ENCODE results near the gene SLC7A4. TPM values are rescaled to one million over a fixed set of nuclear protein-coding genes. Genes with fewer than 3 reads are reported as not detected.
A peak's percentile ranks its signal among the peaks of the same experiment; 100 is the strongest.

Gene SLC7A4
- total and polyA plus RNA-seq, 10 of the 15 experiments (the other 5 are each of a cell fraction or from before 2014, with no cell fraction given) = 0.06 to 0.25 (median 0.14) TPM; not detected in 6

DNA sequence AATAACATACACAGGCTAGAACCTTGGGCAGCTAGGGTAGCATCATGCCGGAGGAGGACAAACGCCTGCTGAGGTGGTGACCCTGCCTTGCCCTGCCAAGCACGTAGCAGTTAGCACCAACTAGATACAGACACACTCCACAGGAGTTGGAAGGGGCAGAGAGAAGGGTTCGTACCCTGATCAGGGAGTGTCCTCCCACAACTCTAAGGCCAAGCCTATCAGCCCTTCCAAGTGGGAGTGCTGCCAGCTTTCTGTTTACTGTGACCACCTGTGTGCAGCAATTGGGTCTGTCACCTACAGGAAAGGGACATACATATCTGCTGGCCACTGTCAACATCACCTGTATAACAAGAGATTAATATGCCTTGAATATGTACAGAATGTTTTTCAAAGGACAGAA lies 28.6 kb downstream of the SLC7A4 start:
- intact Hi-C loops (cut with micrococcal nuclease; ENCODE audit: unreplicated experiment) (no loop called here), in situ Hi-C loops (cut with MboI) (no loop called here)
- Histone ChIP-seq H3K9ac (ENCODE audit: control insufficient read depth, insufficient read depth, low read length) (no peak overlapping the region), H3K36me3 (ENCODE audit: control insufficient read depth in 2 of 2, insufficient read depth in 2 of 2, low read length in 1 of 2) (peaks cover 0 to 4% of the 10 kb centered on the region in 2 experiments; a peak in 1 of 4 replicates), H2AFZ (ENCODE audit: control insufficient read depth, low read depth, low read length) (no peak overlapping the region), H3K27ac (ENCODE audit: control insufficient read depth, insufficient read depth) (no peak overlapping the region), H3K9me3 (replicated peaks; ENCODE audit: control insufficient read depth, insufficient read depth, low read length) (no peaks in the 10 kb centered on the region), H3K4me2 (ENCODE audit: control insufficient read depth, insufficient read depth) (peak overlapping the region; percentile 98), H3K27me3 (replicated peaks in 1 of 2; ENCODE audit: control insufficient read depth in 2 of 2, insufficient read depth in 2 of 2, low read length in 1 of 2) (no peaks in the 10 kb centered on the region), H3K79me2 (ENCODE audit: control insufficient read depth, insufficient read depth, low read length) (peaks cover 21% of the 10 kb centered on the region), H3K4me1 (ENCODE audit: control insufficient read depth, insufficient read depth, low read length) (peaks cover 5% of the 10 kb centered on the region), H4K20me1 (ENCODE audit: control insufficient read depth, insufficient read depth) (no peaks in the 10 kb centered on the region), H3K4me3 (no peak overlapping the region; the same call in 1 of the 2 replicates)
- 98% methylated on average over 4 of the region's 4 CpGs for WGBS (ENCODE audit: insufficient coverage, insufficient replicate concordance, low lambda C conversion rate, missing lambda C conversion rate)
- ChIA-PET POLR2A (no interaction called here), CTCF (interaction anchor here (0.6 to 2.3 kb wide), 3 partner anchors 8 to 118 kb away, joined by 3 to 9 read pairs (median 4); no protein-coding TSS in a partner anchor), RAD21 (ENCODE audit: unreplicated experiment) (interaction anchor here (1.7 kb wide), 1 partner anchor 87 kb away, joined by 3 read pairs; no protein-coding TSS in a partner anchor), SMC1A (ENCODE audit: uncharacterized antibody, unreplicated experiment) (interaction anchor here (1.2 kb wide), 1 partner anchor 11 kb away, joined by 3 read pairs; the partner anchor contains the start of gene P2RX6)
- FAIRE-seq = no peak
- TF ChIP-seq SP1 (IDR thresholded peaks at IDR 0.05; ENCODE audit: low read depth, low read length) (no peak), NBN (IDR thresholded peaks at IDR 0.05) (no peak), STAT1 (conservative IDR thresholded peaks at IDR 0.05) (no peak), CHD2 (IDR thresholded peaks at IDR 0.05; ENCODE audit: borderline replicate concordance, low read depth, low read length) (no peak)
- no TSS peak for BruUV-seq (replicated peaks)
- no peak for DNase-seq (ENCODE audit: low read depth, low spot score)
- no peak for ATAC-seq

DNA sequence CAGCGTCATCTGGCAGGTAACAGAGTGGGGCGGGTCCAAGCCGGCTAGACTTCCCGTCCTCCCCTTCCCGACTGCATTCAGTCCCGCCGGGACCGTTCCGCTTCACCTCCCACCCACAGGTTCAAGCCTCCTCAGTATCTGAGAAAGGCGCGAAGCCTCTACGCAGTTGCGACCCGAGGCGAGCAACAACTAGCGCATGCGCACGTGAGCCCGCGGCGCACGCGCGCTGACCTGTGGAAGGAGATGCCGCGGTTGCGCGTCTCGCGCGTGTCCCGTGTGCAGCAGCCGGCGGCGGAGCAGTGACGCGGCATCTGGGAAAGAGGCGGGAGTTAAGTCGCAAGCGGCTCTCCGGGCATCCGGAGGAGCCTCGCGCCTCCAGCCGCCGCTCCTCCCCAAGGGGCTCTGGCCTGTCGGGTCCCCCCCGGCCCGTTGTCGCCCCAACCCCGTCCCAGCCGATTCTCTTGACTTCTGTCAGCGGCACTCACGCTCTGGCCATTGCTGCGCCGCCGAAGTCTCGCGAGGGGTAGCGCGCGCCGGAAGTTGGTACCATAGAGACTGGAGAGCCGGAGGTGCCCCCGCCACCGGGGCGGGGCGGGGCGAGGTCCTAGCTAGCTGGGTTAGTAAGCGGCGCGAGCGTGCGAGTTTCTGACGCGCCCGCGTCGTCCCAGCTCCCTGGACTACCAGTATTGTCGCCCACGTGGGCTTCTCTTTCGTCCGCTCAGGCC lies 30.6 kb downstream of the SLC7A4 start, which contains the start of gene THAP7:
THAP7 (minus strand) TSS at position 518 of the 725 bp plus-strand sequence; CDS start at position 311, 207 bp downstream.
- no peaks in the 10 kb centered on the region for H4K20me1 ChIP-seq (ENCODE audit: control insufficient read depth, insufficient read depth)
- H3K9ac ChIP-seq (ENCODE audit: control insufficient read depth, insufficient read depth, low read length) = peak within 1 kb of the TSS; percentile 91
- ATAC-seq (peak; percentile 95), FAIRE-seq (peak; percentile 97), DNase-seq (ENCODE audit: low read depth, low spot score) (peak; percentile 91)
- ChIA-PET POLR2A (interaction anchor here (1.0 to 2.0 kb wide), 3 partner anchors 11 to 81 kb away, joined by 3 to 9 read pairs (median 4); partner anchors contain the start of gene LZTR1), CTCF (interaction anchor here (1.0 to 2.3 kb wide), 6 partner anchors 19 to 116 kb away, joined by 3 to 11 read pairs (median 8); partner anchors contain the start of gene LZTR1), RAD21 (ENCODE audit: unreplicated experiment) (interaction anchor here (0.7 to 1.5 kb wide), 3 partner anchors 20 to 253 kb away, joined by 3 to 4 read pairs (median 4); partner anchors contain the start of gene LZTR1), SMC1A (ENCODE audit: uncharacterized antibody, unreplicated experiment) (interaction anchor here (1.4 kb wide), 1 partner anchor 22 kb away, joined by 4 read pairs; no protein-coding TSS in a partner anchor)
- H3K79me2 ChIP-seq (ENCODE audit: control insufficient read depth, insufficient read depth, low read length) = peaks cover 21% of the 10 kb centered on the region
- in situ Hi-C loops (cut with MboI) (no loop called here), intact Hi-C loops (cut with micrococcal nuclease; ENCODE audit: unreplicated experiment) (loop anchor here (1.0 kb wide), 1 partner anchor 84 kb away; the partner anchor contains the start of gene CRKL)
- no peaks in the 10 kb centered on the region for H3K9me3 ChIP-seq (replicated peaks; ENCODE audit: control insufficient read depth, insufficient read depth, low read length)
- under 1% methylated on average over 70 of the region's 83 CpGs for WGBS (ENCODE audit: insufficient coverage, insufficient replicate concordance, low lambda C conversion rate, missing lambda C conversion rate)
- H3K4me1 ChIP-seq (ENCODE audit: control insufficient read depth, insufficient read depth, low read length) = peaks cover 5% of the 10 kb centered on the region
- peaks cover 0 to 4% of the 10 kb centered on the region in 2 experiments; a peak in 1 of 4 replicates for H3K36me3 ChIP-seq (ENCODE audit: control insufficient read depth in 2 of 2, insufficient read depth in 2 of 2, low read length in 1 of 2)
- H3K27me3 ChIP-seq (replicated peaks in 1 of 2; ENCODE audit: control insufficient read depth in 2 of 2, insufficient read depth in 2 of 2, low read length in 1 of 2) = no peaks in the 10 kb centered on the region
- peak within 1 kb of the TSS; percentile 93 for H2AFZ ChIP-seq (ENCODE audit: control insufficient read depth, low read depth, low read length)
- peak within 1 kb of the TSS; percentile 96 for H3K27ac ChIP-seq (ENCODE audit: control insufficient read depth, insufficient read depth)
- TSS peak; percentile 88 for BruUV-seq (replicated peaks)
- peak within 1 kb of the TSS; percentile 98 for H3K4me2 ChIP-seq (ENCODE audit: control insufficient read depth, insufficient read depth)
- H3K4me3 ChIP-seq = peak within 1 kb of the TSS; percentile 80
- TF ChIP-seq TCF7 (IDR thresholded peaks at IDR 0.05; ENCODE audit: borderline replicate concordance) (no peak), DPF2 (IDR thresholded peaks at IDR 0.05) (peak; percentile 78), CREB1 (IDR thresholded peaks at IDR 0.05; ENCODE audit: low read depth) (peak; percentile 83), RELA (IDR thresholded peaks at IDR 0.05; ENCODE audit: borderline replicate concordance, partially characterized antibody) (peak; percentile 34), CREM (IDR thresholded peaks at IDR 0.05; ENCODE audit: low read depth) (peak; percentile 64; the same call in 1 of the 2 replicates), BHLHE40 (IDR thresholded peaks at IDR 0.05; ENCODE audit: borderline replicate concordance in 1 of 2, low read depth in 2 of 2, low read length in 1 of 2) (peak; percentile 94 to 98), SMAD5 (IDR thresholded peaks at IDR 0.05; ENCODE audit: low read depth) (peak; percentile 82)
- TF ChIP-seq, protein P1, sequence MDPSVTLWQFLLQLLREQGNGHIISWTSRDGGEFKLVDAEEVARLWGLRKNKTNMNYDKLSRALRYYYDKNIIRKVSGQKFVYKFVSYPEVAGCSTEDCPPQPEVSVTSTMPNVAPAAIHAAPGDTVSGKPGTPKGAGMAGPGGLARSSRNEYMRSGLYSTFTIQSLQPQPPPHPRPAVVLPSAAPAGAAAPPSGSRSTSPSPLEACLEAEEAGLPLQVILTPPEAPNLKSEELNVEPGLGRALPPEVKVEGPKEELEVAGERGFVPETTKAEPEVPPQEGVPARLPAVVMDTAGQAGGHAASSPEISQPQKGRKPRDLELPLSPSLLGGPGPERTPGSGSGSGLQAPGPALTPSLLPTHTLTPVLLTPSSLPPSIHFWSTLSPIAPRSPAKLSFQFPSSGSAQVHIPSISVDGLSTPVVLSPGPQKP (IDR thresholded peaks at IDR 0.05; ENCODE audit: low read depth, low read length) = peak; percentile 83

Measured in GM12878 (cell line).